GM12865 (cell line): ENCODE data around the gene VARS2.

Source experiments
- DNase-seq: peaks from one replicate; pipeline ENCODE4 v3.0.0; 2010; ENCODE audit warnings: low read depth
- H3K4me3 ChIP-seq: 2 replicates; pipeline ENCODE4 v1.5.1; 2011; ENCODE audit warnings: mild to moderate bottlenecking, low read depth, low read length, control low read depth
- CTCF ChIP-seq: IDR thresholded peaks from 2 replicates; pipeline ENCODE4 v1.5.1; 2011; ENCODE audit warnings: low read length, control low read depth, low read depth, inconsistent platforms; ENCODE audit not compliant: insufficient read depth; ENCODE audit errors: missing control alignments

Gene VARS2

GRCh38 chr6:30882204-30882758 lies 31.8 kb upstream of the VARS2 start:
- no peak for TF ChIP-seq CTCF
- H3K4me3 ChIP-seq = no peak overlapping the region
- no peak for DNase-seq

GRCh38 chr6:30882759-30883684 lies 31.0 kb upstream of the VARS2 start:
- DNase-seq = peak; percentile 73
- H3K4me3 ChIP-seq = peak overlapping the region; percentile 59
- no peak for TF ChIP-seq CTCF

- peak; percentile 60 for DNase-seq
Measured at GRCh38 chr6:30883685-30884520, 30.1 kb upstream of the VARS2 start, which contains the start of gene DDR1. DDR1 (plus strand) TSS chr6:30884519; CDS start chr6:30888730, 4,211 bp downstream.

GRCh38 chr6:30884521-30885480 lies 29.2 kb upstream of the VARS2 start:
- peak overlapping the region; percentile 53 for H3K4me3 ChIP-seq
- peak; percentile 58 for DNase-seq
- no peak for TF ChIP-seq CTCF

More at GRCh38 chr6:30883685-30884520, 30.1 kb upstream of the VARS2 start, which contains the start of gene DDR1:
- no peak for TF ChIP-seq CTCF
- H3K4me3 ChIP-seq = peak within 1 kb of the TSS; percentile 59

GRCh38 chr6:30885481-30885998 lies 28.5 kb upstream of the VARS2 start:
- H3K4me3 ChIP-seq = peak overlapping the region; percentile 53
- no peak for DNase-seq
- TF ChIP-seq CTCF = no peak
